SIG-M5 (cell line): ENCODE measurements around the gene DRD1.

Source experiments
- DNase-seq: peaks from one replicate; lab custom pipeline; 2025; lab: John Stamatoyannopoulos, UW

Gene DRD1

GRCh38 chr5:175444060-175444904, at the start of gene DRD1:
Gene DRD1, minus strand, starts transcription at chr5:175444182. Its CDS starts 1,083 bp downstream, at chr5:175443099.
- DNase-seq: no peak

- DNase-seq: no peak
Measured at GRCh38 chr5:175493726-175494125, 49.7 kb upstream of the DRD1 start.

GRCh38 chr5:175493260-175493659, 49.3 kb upstream of the DRD1 start:
- no peak for DNase-seq

GRCh38 chr5:175491223-175491622, 47.2 kb upstream of the DRD1 start:
- no peak for DNase-seq

- no peak for DNase-seq
Measured at GRCh38 chr5:175489693-175490443, 45.9 kb upstream of the DRD1 start.

- DNase-seq: no peak
Measured at GRCh38 chr5:175487514-175488222, 43.7 kb upstream of the DRD1 start.

GRCh38 chr5:175485631-175486030, 41.6 kb upstream of the DRD1 start:
- DNase-seq: no peak

- DNase-seq: no peak
Measured at GRCh38 chr5:175484829-175485228, 40.8 kb upstream of the DRD1 start.

GRCh38 chr5:175484322-175484721, 40.3 kb upstream of the DRD1 start:
- no peak for DNase-seq

- no peak for DNase-seq
Measured at GRCh38 chr5:175483337-175483736, 39.4 kb upstream of the DRD1 start.

- DNase-seq: no peak
Measured at GRCh38 chr5:175479125-175479881, 35.3 kb upstream of the DRD1 start.

GRCh38 chr5:175478384-175479124, 34.6 kb upstream of the DRD1 start, which contains the start of gene SFXN1:
Gene SFXN1, plus strand, starts transcription at chr5:175478560. Its CDS starts 13,544 bp downstream, at chr5:175492104.
- no peak for DNase-seq

- DNase-seq: no peak
Measured at GRCh38 chr5:175478008-175478383, 34.0 kb upstream of the DRD1 start.

- no peak for DNase-seq
Measured at GRCh38 chr5:175477440-175477839, 33.5 kb upstream of the DRD1 start.

- DNase-seq: no peak
Measured at GRCh38 chr5:175475248-175475647, 31.3 kb upstream of the DRD1 start.

GRCh38 chr5:175472378-175472777, 28.4 kb upstream of the DRD1 start:
- no peak for DNase-seq

- no peak for DNase-seq
Measured at GRCh38 chr5:175471628-175472027, 27.6 kb upstream of the DRD1 start.

GRCh38 chr5:175471196-175471595, 27.2 kb upstream of the DRD1 start:
- no peak for DNase-seq

GRCh38 chr5:175470781-175471180, 26.8 kb upstream of the DRD1 start:
- DNase-seq: no peak

GRCh38 chr5:175469916-175470315, 25.9 kb upstream of the DRD1 start:
- no peak for DNase-seq

- no peak for DNase-seq
Measured at GRCh38 chr5:175468892-175469291, 24.9 kb upstream of the DRD1 start.
